H1 (cell line): ENCODE results near the gene EIF2S3B. TPM values are rescaled to one million over a fixed set of nuclear protein-coding genes. Genes with fewer than 3 reads are reported as not detected.

Source experiments
- CTCF ChIA-PET: fragments of 300-600 bp; sonication (Branson Sonifier 250); formaldehyde crosslinking; loops from one replicate; lab custom pipeline; 2021; ENCODE audit not compliant: partially characterized antibody; lab: Charles Lee
- POLR2A ChIA-PET: fragments of 300-600 bp; sonication (Branson Sonifier 250); formaldehyde crosslinking; loops from one replicate; lab custom pipeline; 2021; ENCODE audit warnings: inconsistent platforms; ENCODE audit not compliant: partially characterized antibody; lab: Charles Lee
- DNase-seq, 2 experiments: peaks; one replicate each; pipeline versions ENCODE4 v3.0.0 to v3.0.0-alpha.2; 2010 to 2022; ENCODE audit warnings: low spot score in 2 of 2, low read depth in 1 of 2, mixed read lengths in 1 of 2
- FAIRE-seq: peaks from 2 replicates; lab custom pipeline; 2011; peaks lifted over from hg19 to GRCh38; lab: Jason Lieb, UNC
- H2AFZ ChIP-seq: 2 replicates; pipeline ENCODE4 v1.8.1; 2012; ENCODE audit warnings: low read length, inconsistent platforms
- H2AK5ac ChIP-seq: 2 replicates; pipeline ENCODE4 v1.6.1; 2013; ENCODE audit warnings: low read depth, low read length
- H2BK120ac ChIP-seq: replicated peaks from 2 replicates; pipeline ENCODE3; 2013; ENCODE audit warnings: low read depth, low read length, inconsistent platforms
- H2BK12ac ChIP-seq: 2 replicates; pipeline ENCODE4 v1.6.1; 2013; ENCODE audit warnings: low read depth, low read length
- H2BK15ac ChIP-seq: 2 replicates; pipeline ENCODE4 v1.6.1; 2013; ENCODE audit warnings: low read length
- H2BK20ac ChIP-seq: 2 replicates; pipeline ENCODE4 v1.6.1; 2013; ENCODE audit warnings: low read length
- H2BK5ac ChIP-seq: 2 replicates; pipeline ENCODE4 v1.6.1; 2013; ENCODE audit warnings: low read depth, low read length
- H3K14ac ChIP-seq: 2 replicates; pipeline ENCODE4 v1.6.1; 2013; ENCODE audit warnings: inconsistent platforms; ENCODE audit not compliant: insufficient read length
- H3K18ac ChIP-seq: 2 replicates; pipeline ENCODE4 v1.6.1; 2013; ENCODE audit warnings: low read length; ENCODE audit errors: extremely low read depth
- H3K23ac ChIP-seq: 2 replicates; pipeline ENCODE4 v1.6.1; 2013; ENCODE audit warnings: inconsistent platforms; ENCODE audit not compliant: insufficient read length
- H3K23me2 ChIP-seq: 2 replicates; pipeline ENCODE4 v1.6.1; 2013; ENCODE audit warnings: low read depth, low read length
- H3K27ac ChIP-seq: 2 replicates; pipeline ENCODE4 v1.6.1; 2011; ENCODE audit warnings: low read depth, low read length, inconsistent platforms
- H3K27me3 ChIP-seq, 4 experiments: replicated peaks in 1 of 4; 1 replicate in 1 of 4; 2 replicates in 3 of 4; pipeline versions ENCODE4 v1.6.1 to v1.8.1; 2011 to 2013; ENCODE audit warnings: low read length in 3 of 4, mild to moderate bottlenecking in 3 of 4, inconsistent platforms in 2 of 4, mixed read lengths in 2 of 4, moderate library complexity in 1 of 4; ENCODE audit not compliant: control insufficient read depth in 3 of 4, insufficient read depth in 3 of 4; ENCODE audit errors: extremely low read depth in 1 of 4
- H3K36me3 ChIP-seq, 4 experiments: 2 replicates each; pipeline versions ENCODE4 v1.6.1 to v1.8.1; 2011 to 2013; ENCODE audit warnings: mild to moderate bottlenecking in 4 of 4, low read length in 3 of 4, moderate library complexity in 2 of 4, control low read depth in 1 of 4, inconsistent platforms in 1 of 4; ENCODE audit not compliant: insufficient read depth in 4 of 4, control insufficient read depth in 2 of 4
- H3K4ac ChIP-seq: replicated peaks from 2 replicates; pipeline ENCODE3; 2013; ENCODE audit warnings: low read length, low read depth, mixed read lengths, inconsistent platforms; ENCODE audit not compliant: insufficient read length
- H3K4me1 ChIP-seq, 4 experiments: replicated peaks in 1 of 4; 1 replicate in 1 of 4; 2 replicates in 3 of 4; pipeline versions ENCODE4 v1.6.1 to v1.8.1; 2011 to 2013; ENCODE audit warnings: low read length in 3 of 4, inconsistent platforms in 2 of 4, mixed read lengths in 1 of 4; ENCODE audit not compliant: insufficient read depth in 4 of 4, control insufficient read depth in 3 of 4
- H3K4me2 ChIP-seq, 2 experiments: 2 replicates each; pipeline versions ENCODE4 v1.6.1 to v1.8.1; 2011 to 2013; ENCODE audit warnings: low read depth in 2 of 2, low read length in 2 of 2, control low read depth in 1 of 2, inconsistent platforms in 1 of 2, mild to moderate bottlenecking in 1 of 2; ENCODE audit not compliant: insufficient read depth in 1 of 2
- H3K4me3 ChIP-seq, 4 experiments: fragments of 200-600, 300-600 bp in 1 of 4; sonication (generic), shearing (Covaris generic), sonication (Bioruptor Twin) in 1 of 4; 2 replicates each; pipeline versions ENCODE4 v1.5.1 to v1.8.1; 2011 to 2016; ENCODE audit warnings: low read length in 4 of 4, low read depth in 3 of 4, control low read depth in 2 of 4, inconsistent platforms in 2 of 4, mild to moderate bottlenecking in 2 of 4, mixed read lengths in 1 of 4, moderate library complexity in 1 of 4; ENCODE audit not compliant: insufficient read depth in 2 of 4; ENCODE audit errors: extremely low read depth in 1 of 4
- H3K56ac ChIP-seq: replicated peaks from 2 replicates; pipeline ENCODE3; 2013; ENCODE audit warnings: low read depth, mild to moderate bottlenecking, mixed read lengths, low read length, inconsistent platforms; ENCODE audit not compliant: insufficient read length
- H3K79me1 ChIP-seq: 2 replicates; pipeline ENCODE4 v1.6.1; 2013; ENCODE audit warnings: low read depth, low read length, control low read depth
- H3K79me2 ChIP-seq, 2 experiments: 2 replicates each; pipeline versions ENCODE4 v1.6.1 to v1.8.1; 2012 to 2013; ENCODE audit warnings: low read length in 2 of 2, mild to moderate bottlenecking in 2 of 2, inconsistent platforms in 1 of 2; ENCODE audit not compliant: insufficient read depth in 2 of 2, control insufficient read depth in 1 of 2
- H3K9ac ChIP-seq, 4 experiments: replicated peaks in 1 of 4; 1 replicate in 1 of 4; 2 replicates in 3 of 4; pipeline versions ENCODE4 v1.6.1 to v1.8.1; 2011 to 2013; ENCODE audit warnings: low read depth in 3 of 4, low read length in 3 of 4, control low read depth in 2 of 4, mild to moderate bottlenecking in 2 of 4, moderate library complexity in 2 of 4, inconsistent platforms in 1 of 4; ENCODE audit errors: extremely low read depth in 1 of 4
- H3K9me3 ChIP-seq, 2 experiments: 2 replicates each; pipeline versions ENCODE4 v1.6.1 to v1.8.1; 2012 to 2013; ENCODE audit warnings: mild to moderate bottlenecking in 2 of 2, moderate library complexity in 2 of 2, control low read depth in 1 of 2, inconsistent platforms in 1 of 2, low read depth in 1 of 2, low read length in 1 of 2, mixed read lengths in 1 of 2; ENCODE audit not compliant: insufficient read depth in 2 of 2
- H4K20me1 ChIP-seq, 2 experiments: replicated peaks in 1 of 2; 2 replicates each; pipeline versions ENCODE3 to v1.8.1; 2011 to 2013; ENCODE audit warnings: inconsistent platforms in 2 of 2, low read length in 2 of 2, mild to moderate bottlenecking in 1 of 2; ENCODE audit not compliant: insufficient read depth in 2 of 2, control insufficient read depth in 1 of 2
- H4K5ac ChIP-seq: 2 replicates; pipeline ENCODE4 v1.6.1; 2013; ENCODE audit warnings: low read length, low read depth, mixed read lengths, inconsistent platforms; ENCODE audit not compliant: insufficient read length
- H4K8ac ChIP-seq: 2 replicates; pipeline ENCODE4 v1.8.0; 2013; ENCODE audit warnings: mild to moderate bottlenecking, moderate library complexity, low read length, inconsistent platforms; ENCODE audit not compliant: insufficient read depth; ENCODE audit errors: extremely low read depth
- H4K91ac ChIP-seq: replicated peaks from 2 replicates; pipeline ENCODE3; 2013; ENCODE audit warnings: low read length, mixed read lengths, inconsistent platforms; ENCODE audit not compliant: insufficient read length
- BACH1 ChIP-seq: IDR thresholded peaks from 2 replicates; pipeline ENCODE4 v1.6.1; 2012; ENCODE audit warnings: low read length, improper control_type of control experiment
- CEBPB ChIP-seq: IDR thresholded peaks from 2 replicates; pipeline ENCODE4 v1.6.1; 2012; ENCODE audit warnings: low read depth, low read length
- HDAC2 ChIP-seq, 2 experiments: fragments of 300-600 bp in 1 of 2; sonication (generic) in 1 of 2; IDR thresholded peaks; 2 replicates each; pipeline ENCODE4 v1.6.1; 2011 to 2012; ENCODE audit warnings: low read depth in 2 of 2, low read length in 2 of 2, mild to moderate bottlenecking in 2 of 2, moderate library complexity in 2 of 2, borderline replicate concordance in 1 of 2, inconsistent platforms in 1 of 2
- RXRA ChIP-seq: IDR thresholded peaks from 2 replicates; pipeline ENCODE4 v1.6.1; 2011; ENCODE audit warnings: low read depth, mild to moderate bottlenecking, low read length, moderate library complexity; ENCODE audit not compliant: insufficient read depth
- SIX5 ChIP-seq: IDR thresholded peaks from 2 replicates; pipeline ENCODE4 v1.6.1; 2011; ENCODE audit warnings: mild to moderate bottlenecking, low read depth, low read length
- TAF1 ChIP-seq: IDR thresholded peaks from 2 replicates; pipeline ENCODE4 v1.6.1; 2011; ENCODE audit warnings: mild to moderate bottlenecking, low read depth, low read length
- YY1 ChIP-seq: IDR thresholded peaks from 2 replicates; pipeline ENCODE4 v1.6.1; 2011; ENCODE audit warnings: low read depth, mild to moderate bottlenecking, low read length
- WGBS, 2 experiments: shearing (Covaris generic) in 1 of 2; methylation state at CpG; one replicate each; pipeline versions ENCODE4 v1.1.6 to v1.1.7; 2013 to 2015; ENCODE audit warnings: low lambda C conversion rate in 2 of 2, mixed read lengths in 2 of 2, inconsistent platforms in 1 of 2, low coverage in 1 of 2, missing lambda C conversion rate in 1 of 2; ENCODE audit not compliant: insufficient replicate concordance in 2 of 2, insufficient coverage in 1 of 2, insufficient read length in 1 of 2; ENCODE audit errors: extremely low coverage in 1 of 2, missing lambda C conversion rate in 1 of 2; 5-methylcytosine and 5-hydroxymethylcytosine counted together
- polyA plus RNA-seq, 7 experiments: library from polyadenylated mRNA; depleted of rRNA in 3 of 7; stranded (reverse) in 5 of 7; unstranded in 2 of 7; fragments of >200 nt in 5 of 7; fragments of 200-250 nt in 2 of 7; gene quantifications; 1 replicate in 5 of 7; 2 replicates in 1 of 7; 4 replicates in 1 of 7; pipeline versions ENCODE4 v1.2.1 to v1.2.3, GENCODE V29; 2011 to 2013; ENCODE audit warnings: missing spikeins in 2 of 7, mixed read lengths in 2 of 7
- total RNA-seq: library from RNA; stranded (reverse); fragmentation: NEBNext Ultra II Directional; extraction: Animal tissue kit (Norgen Biotek cat#: 25700); gene quantifications from 2 replicates; pipeline ENCODE4 v1.2.1, GENCODE V29; 2021
- TF ChIP-seq, protein P1 (sequence below): IDR thresholded peaks from 2 replicates; pipeline ENCODE4 v1.6.1; 2011; ENCODE audit warnings: low read depth, mild to moderate bottlenecking, low read length; ENCODE audit not compliant: insufficient read depth

EIF2S3B gene
- total and polyA plus RNA-seq, 2 of the 8 experiments (the other 6 are each of a cell fraction or from before 2014, with no cell fraction given), result 3.1 to 6.7 TPM

GRCh38 chr12:10554228-10554755 lies 48.6 kb downstream of the EIF2S3B start:
- TF ChIP-seq BACH1, result no peak
- no peak for TF ChIP-seq HDAC2 (IDR thresholded peaks at IDR 0.05; ENCODE audit: borderline replicate concordance in 1 of 2, low read depth in 2 of 2, low read length in 2 of 2)
- TF ChIP-seq YY1, result no peak
- no peak for TF ChIP-seq TAF1
- TF ChIP-seq CEBPB, result no peak
- no peak for TF ChIP-seq RXRA
- no peak for TF ChIP-seq SIX5
- TF ChIP-seq, protein P1, sequence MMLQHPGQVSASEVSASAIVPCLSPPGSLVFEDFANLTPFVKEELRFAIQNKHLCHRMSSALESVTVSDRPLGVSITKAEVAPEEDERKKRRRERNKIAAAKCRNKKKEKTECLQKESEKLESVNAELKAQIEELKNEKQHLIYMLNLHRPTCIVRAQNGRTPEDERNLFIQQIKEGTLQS, result no peak
- Histone ChIP-seq H4K20me1 (no peaks in the 10 kb centered on the region), H4K91ac (no peak overlapping the region), H2BK5ac (no peak overlapping the region), H3K4me2 (no peak overlapping the region), H3K4me3 (no peak overlapping the region), H2BK12ac (no peak overlapping the region), H3K56ac (no peak overlapping the region), H2AFZ (peak overlapping the region; percentile 71; the same call in 1 of the 2 replicates), H3K14ac (no peak overlapping the region), H3K27me3 (no peaks in the 10 kb centered on the region), H3K27ac (no peak overlapping the region), H2BK15ac (no peak overlapping the region), H3K79me2 (no peaks in the 10 kb centered on the region), H4K8ac (no peak overlapping the region), H3K4ac (no peak overlapping the region), H2AK5ac (no peak overlapping the region), H3K79me1 (no peaks in the 10 kb centered on the region), H2BK20ac (no peak overlapping the region), H3K9me3 (no peaks in the 10 kb centered on the region), H3K18ac (no peak overlapping the region), H3K4me1 (peaks cover 0 to 5% (median 2%) of the 10 kb centered on the region in 4 experiments; a peak in 2 of 7 replicates), H3K36me3 (no peaks in the 10 kb centered on the region), H4K5ac (no peak overlapping the region), H3K23ac (no peak overlapping the region), H3K9ac (no peak overlapping the region), H2BK120ac (no peak overlapping the region), H3K23me2 (no peaks in the 10 kb centered on the region)
- POLR2A ChIA-PET, result no interaction called here
- DNase-seq (no peak), FAIRE-seq (no peak)
- 94% methylated on average over 6 of the region's 6 CpGs; no CpG with 5 or more reads in 1 of the 2 experiments for WGBS, 2 experiments
- CTCF ChIA-PET, result interaction anchor here (1.0 kb wide), 1 partner anchor 187 kb away, joined by 3 read pairs; no protein-coding TSS in a partner anchor
